Astrocyte (in vitro differentiated cells and primary cell): ENCODE data around the gene ANKH. TPM values are rescaled to one million over a fixed set of nuclear protein-coding genes. Genes with fewer than 3 reads are reported as not detected.

Source experiments
- DNase-seq: peaks from one replicate; pipeline ENCODE4 v3.0.0-alpha.2; 2010; ENCODE audit warnings: low read depth
- FAIRE-seq: peaks from 2 replicates; lab custom pipeline; 2011; peaks lifted over from hg19 to GRCh38; lab: Jason Lieb, UNC
- H2AFZ ChIP-seq: 2 replicates; pipeline ENCODE4 v1.6.0; 2012; ENCODE audit warnings: low read depth, low read length, inconsistent platforms
- H3K27ac ChIP-seq: 2 replicates; pipeline ENCODE4 v1.5.1; 2011; ENCODE audit warnings: low read depth, low read length, inconsistent platforms
- H3K27me3 ChIP-seq: 2 replicates; pipeline ENCODE4 v1.6.0; 2011; ENCODE audit warnings: low read length, inconsistent platforms; ENCODE audit not compliant: insufficient read depth
- H3K36me3 ChIP-seq: 2 replicates; pipeline ENCODE4 v1.5.1; 2011; ENCODE audit warnings: low read length, inconsistent platforms; ENCODE audit not compliant: insufficient read depth
- H3K4me1 ChIP-seq: 2 replicates; pipeline ENCODE4 v1.5.1; 2011; ENCODE audit warnings: low read length, inconsistent platforms; ENCODE audit not compliant: insufficient read depth
- H3K4me2 ChIP-seq: 2 replicates; pipeline ENCODE4 v1.6.0; 2012; ENCODE audit warnings: low read length, inconsistent platforms
- H3K4me3 ChIP-seq: 2 replicates; pipeline ENCODE4 v1.5.1; 2011; ENCODE audit warnings: low read depth, mild to moderate bottlenecking, low read length, inconsistent platforms; ENCODE audit not compliant: insufficient read depth
- H3K79me2 ChIP-seq: 2 replicates; pipeline ENCODE4 v1.6.0; 2012; ENCODE audit warnings: mild to moderate bottlenecking, low read length, inconsistent platforms; ENCODE audit not compliant: insufficient read depth
- H3K9ac ChIP-seq: 2 replicates; pipeline ENCODE4 v1.6.0; 2012; ENCODE audit warnings: mild to moderate bottlenecking, low read length, inconsistent platforms
- H3K9me3 ChIP-seq: 2 replicates; pipeline ENCODE4 v1.5.1; 2012; ENCODE audit warnings: low read depth, mild to moderate bottlenecking, low read length, inconsistent platforms; ENCODE audit not compliant: insufficient read depth
- H4K20me1 ChIP-seq: 2 replicates; pipeline ENCODE4 v1.6.0; 2012; ENCODE audit warnings: low read length, inconsistent platforms; ENCODE audit not compliant: insufficient read depth
- H3K27ac Mint-ChIP-seq: one replicate; pipeline ENCODE4 v1.8.0; 2021; ENCODE audit warnings: mild to moderate bottlenecking, mixed read lengths; ENCODE audit not compliant: unreplicated experiment
- H3K27me3 Mint-ChIP-seq: one replicate; pipeline ENCODE4 v1.8.0; 2021; ENCODE audit warnings: low read depth, mixed read lengths; ENCODE audit not compliant: unreplicated experiment
- H3K36me3 Mint-ChIP-seq: one replicate; pipeline ENCODE4 v1.8.0; 2021; ENCODE audit warnings: low read depth, mixed read lengths; ENCODE audit not compliant: unreplicated experiment
- H3K4me1 Mint-ChIP-seq: one replicate; pipeline ENCODE4 v1.8.0; 2021; ENCODE audit warnings: low read depth, mixed read lengths; ENCODE audit not compliant: unreplicated experiment
- H3K4me3 Mint-ChIP-seq: one replicate; pipeline ENCODE4 v1.8.0; 2021; ENCODE audit warnings: mild to moderate bottlenecking, moderate library complexity, mixed read lengths; ENCODE audit not compliant: unreplicated experiment
- H3K9me3 Mint-ChIP-seq: one replicate; pipeline ENCODE4 v1.8.0; 2021; ENCODE audit warnings: mild to moderate bottlenecking, mixed read lengths; ENCODE audit not compliant: unreplicated experiment
- EZH2 ChIP-seq: IDR thresholded peaks from 2 replicates; pipeline ENCODE4 v1.6.1; 2012; ENCODE audit warnings: mild to moderate bottlenecking, low read length, inconsistent platforms; ENCODE audit not compliant: insufficient read depth
- total RNA-seq: library from RNA; stranded (reverse); gene quantifications from 2 replicates; pipeline ENCODE4 v1.2.1, GENCODE V29; 2021
- TF ChIP-seq, protein P1 (sequence below): IDR thresholded peaks from 2 replicates; pipeline ENCODE4 v1.5.1; 2011; ENCODE audit warnings: low read depth, mild to moderate bottlenecking, inconsistent platforms, low read length, moderate library complexity; ENCODE audit not compliant: insufficient read depth

ANKH gene
- total RNA-seq, 1 donor from 2014 or later, result 15.8 TPM

DNA sequence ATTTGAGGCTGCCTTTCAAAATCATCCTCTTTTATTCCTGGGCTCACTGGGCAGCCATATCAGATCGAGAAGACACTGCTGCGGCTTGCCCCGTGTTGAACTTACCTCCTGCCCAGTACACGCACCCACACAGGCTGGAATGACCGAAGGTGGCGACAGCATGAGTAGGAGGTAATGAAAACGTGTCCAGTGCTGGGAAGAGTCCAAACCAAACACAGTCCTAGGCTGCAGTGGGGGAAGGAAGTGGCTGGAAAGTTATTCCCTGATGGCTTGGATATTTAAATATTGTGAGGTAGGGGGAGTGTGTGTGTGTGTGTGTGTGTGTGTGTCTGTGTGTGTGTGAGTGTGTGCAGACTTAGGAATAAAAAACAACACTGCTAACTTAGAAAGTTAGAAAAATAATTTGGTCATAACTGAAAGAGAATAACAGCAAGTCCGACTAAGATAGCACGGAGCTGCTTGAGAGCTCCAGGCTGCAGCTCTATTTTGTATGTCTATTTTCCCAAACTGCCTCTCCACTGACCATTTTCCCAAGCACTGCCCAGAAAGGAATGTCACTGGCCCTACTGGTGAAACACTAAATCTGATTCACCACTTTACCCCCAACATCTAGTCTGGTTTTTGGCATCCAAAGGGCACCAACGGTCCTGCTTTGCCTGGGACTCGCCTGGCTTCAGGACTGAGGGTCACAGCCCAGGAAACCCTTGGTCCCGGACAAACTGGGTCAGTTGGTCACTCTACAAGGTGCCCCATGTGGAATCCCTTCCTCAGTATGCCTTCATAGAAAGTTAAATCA lies 41.2 kb downstream of the ANKH start:
- H3K36me3 Mint-ChIP-seq, result no peaks in the 10 kb centered on the region
- no peak for FAIRE-seq

DNA sequence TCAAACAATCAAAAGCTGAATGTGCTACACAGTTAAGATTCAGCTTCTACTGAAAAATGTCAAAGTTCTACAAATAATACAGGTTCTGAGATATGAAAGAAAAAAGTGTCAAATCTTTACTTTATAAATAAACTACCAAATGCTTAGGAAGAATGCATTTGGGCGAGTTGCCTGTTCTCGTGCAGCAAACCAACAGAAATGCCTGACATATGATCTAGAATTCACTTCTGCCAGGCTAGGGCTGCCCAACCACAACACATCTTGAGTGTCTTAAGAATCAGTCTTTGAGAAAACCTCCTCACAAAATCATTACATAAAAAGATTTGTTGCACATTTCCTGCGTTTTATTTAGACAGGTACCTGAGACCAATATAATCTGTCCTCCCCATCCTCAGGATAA lies 42.2 kb downstream of the ANKH start:
- no peaks in the 10 kb centered on the region for H3K27me3 ChIP-seq
- H3K4me1 ChIP-seq, result peaks cover 4% of the 10 kb centered on the region
- no peaks in the 10 kb centered on the region for H3K9me3 Mint-ChIP-seq
- no peak overlapping the region for H3K4me3 ChIP-seq
- no peaks in the 10 kb centered on the region for H3K79me2 ChIP-seq
- H4K20me1 ChIP-seq, result peaks cover 29% of the 10 kb centered on the region
- H3K27ac ChIP-seq, result no peak overlapping the region
- no peaks in the 10 kb centered on the region for H3K9me3 ChIP-seq
- no peak for FAIRE-seq
- H2AFZ ChIP-seq, result no peak overlapping the region
- no peaks in the 10 kb centered on the region for H3K36me3 ChIP-seq
- no peaks in the 10 kb centered on the region for H3K27me3 Mint-ChIP-seq
- H3K4me1 Mint-ChIP-seq, result no peaks in the 10 kb centered on the region
- H3K27ac Mint-ChIP-seq, result no peak overlapping the region
- no peak for TF ChIP-seq EZH2
- TF ChIP-seq, protein P1, sequence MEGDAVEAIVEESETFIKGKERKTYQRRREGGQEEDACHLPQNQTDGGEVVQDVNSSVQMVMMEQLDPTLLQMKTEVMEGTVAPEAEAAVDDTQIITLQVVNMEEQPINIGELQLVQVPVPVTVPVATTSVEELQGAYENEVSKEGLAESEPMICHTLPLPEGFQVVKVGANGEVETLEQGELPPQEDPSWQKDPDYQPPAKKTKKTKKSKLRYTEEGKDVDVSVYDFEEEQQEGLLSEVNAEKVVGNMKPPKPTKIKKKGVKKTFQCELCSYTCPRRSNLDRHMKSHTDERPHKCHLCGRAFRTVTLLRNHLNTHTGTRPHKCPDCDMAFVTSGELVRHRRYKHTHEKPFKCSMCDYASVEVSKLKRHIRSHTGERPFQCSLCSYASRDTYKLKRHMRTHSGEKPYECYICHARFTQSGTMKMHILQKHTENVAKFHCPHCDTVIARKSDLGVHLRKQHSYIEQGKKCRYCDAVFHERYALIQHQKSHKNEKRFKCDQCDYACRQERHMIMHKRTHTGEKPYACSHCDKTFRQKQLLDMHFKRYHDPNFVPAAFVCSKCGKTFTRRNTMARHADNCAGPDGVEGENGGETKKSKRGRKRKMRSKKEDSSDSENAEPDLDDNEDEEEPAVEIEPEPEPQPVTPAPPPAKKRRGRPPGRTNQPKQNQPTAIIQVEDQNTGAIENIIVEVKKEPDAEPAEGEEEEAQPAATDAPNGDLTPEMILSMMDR, result no peak
- no peak overlapping the region for H3K4me3 Mint-ChIP-seq
- no peak for DNase-seq
- no peak overlapping the region for H3K9ac ChIP-seq
- no peak overlapping the region for H3K4me2 ChIP-seq
- H3K36me3 Mint-ChIP-seq, result no peaks in the 10 kb centered on the region

More for the DNA sequence above, 41.2 kb downstream of the ANKH start:
- Mint-ChIP-seq H3K27ac (no peak overlapping the region), H3K27me3 (no peaks in the 10 kb centered on the region), H3K9me3 (no peaks in the 10 kb centered on the region), H3K4me1 (peaks cover 4% of the 10 kb centered on the region), H3K4me3 (no peak overlapping the region)
- Histone ChIP-seq H3K27me3 (no peaks in the 10 kb centered on the region), H3K9me3 (no peaks in the 10 kb centered on the region), H3K9ac (no peak overlapping the region), H3K4me1 (peaks cover 4% of the 10 kb centered on the region), H3K79me2 (no peaks in the 10 kb centered on the region), H3K36me3 (no peaks in the 10 kb centered on the region), H3K27ac (no peak overlapping the region), H3K4me2 (no peak overlapping the region), H4K20me1 (peaks cover 31% of the 10 kb centered on the region), H3K4me3 (no peak overlapping the region), H2AFZ (no peak overlapping the region)
- TF ChIP-seq, protein P1, result no peak
- TF ChIP-seq EZH2, result no peak
- no peak for DNase-seq

DNA sequence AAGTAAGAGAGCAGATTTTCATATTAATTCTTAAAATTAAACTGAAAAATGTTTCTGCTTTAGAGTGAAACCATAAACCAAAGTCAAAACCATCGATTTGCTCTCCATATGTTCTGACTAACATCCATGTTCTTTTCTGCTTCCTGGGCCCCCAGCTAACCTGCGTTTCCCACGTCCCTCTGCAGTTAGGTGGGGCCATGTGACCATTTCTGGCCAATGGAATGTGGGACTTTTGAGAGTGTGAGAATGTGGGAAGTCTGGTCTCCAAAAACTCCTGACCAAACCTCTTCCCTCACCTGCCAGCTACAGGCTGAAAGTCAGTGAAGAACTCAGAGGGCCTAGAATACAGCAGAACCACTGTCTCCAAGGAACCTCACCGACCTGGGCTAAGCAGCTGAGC lies 44.9 kb downstream of the ANKH start:
- TF ChIP-seq EZH2, result no peak
- TF ChIP-seq, protein P1, result no peak
- H3K9ac ChIP-seq, result no peak overlapping the region
- Mint-ChIP-seq H3K36me3 (no peaks in the 10 kb centered on the region), H3K4me1 (no peaks in the 10 kb centered on the region), H3K9me3 (no peaks in the 10 kb centered on the region), H3K27me3 (no peaks in the 10 kb centered on the region), H3K4me3 (no peak overlapping the region), H3K27ac (no peak overlapping the region)
- peaks cover 18% of the 10 kb centered on the region for H4K20me1 ChIP-seq
- no peak overlapping the region for H3K27ac ChIP-seq
- H3K9me3 ChIP-seq, result no peaks in the 10 kb centered on the region
- H3K4me2 ChIP-seq, result no peak overlapping the region
- no peak for DNase-seq
- no peak overlapping the region for H2AFZ ChIP-seq
- peaks cover 4% of the 10 kb centered on the region for H3K4me1 ChIP-seq
- H3K27me3 ChIP-seq, result no peaks in the 10 kb centered on the region
- no peak for FAIRE-seq
- H3K79me2 ChIP-seq, result no peaks in the 10 kb centered on the region
- no peak overlapping the region for H3K4me3 ChIP-seq
- no peaks in the 10 kb centered on the region for H3K36me3 ChIP-seq
